AG04450 (cell line): ENCODE data around the gene CATSPERD. TPM values are rescaled to one million over a fixed set of nuclear protein-coding genes. Genes with fewer than 3 reads are reported as not detected.

Experiments used
- CTCF ChIA-PET: fragments of 300-600, 350-600 bp; formaldehyde crosslinking; extraction: SDS; loops from one replicate; lab custom pipeline; 2022; ENCODE audit warnings: antibody characterized with exemption, inconsistent platforms; lab: Charles Lee
- POLR2A ChIA-PET: fragments of 350-600 bp; formaldehyde crosslinking; extraction: SDS; loops from one replicate; lab custom pipeline; 2021; ENCODE audit warnings: antibody characterized with exemption, inconsistent platforms; lab: Yijun Ruan, JAX
- DNase-seq: peaks from one replicate; pipeline ENCODE4 v3.0.0-alpha.2; 2011; ENCODE audit warnings: low read depth, low spot score
- H3K27ac ChIP-seq: one replicate; pipeline ENCODE4 v1.5.1; 2012; ENCODE audit warnings: low read depth, low read length, control low read depth
- H3K27me3 ChIP-seq: one replicate; pipeline ENCODE4 v1.6.0; 2012; ENCODE audit warnings: low read length; ENCODE audit not compliant: control insufficient read depth, insufficient read depth
- H3K4me3 ChIP-seq: 2 replicates; pipeline ENCODE4 v1.5.1; 2011; ENCODE audit warnings: mild to moderate bottlenecking, low read depth, low read length, control low read depth
- H3K9me3 ChIP-seq: 2 replicates; pipeline ENCODE4 v1.5.1; 2012; ENCODE audit warnings: low read length; ENCODE audit not compliant: control insufficient read depth, insufficient read depth
- CTCF ChIP-seq: IDR thresholded peaks from 2 replicates; pipeline ENCODE4 v1.5.1; 2011; ENCODE audit warnings: low read depth, low read length, control low read depth, inconsistent platforms
- polyA plus RNA-seq: library from polyadenylated mRNA; depleted of rRNA; stranded (reverse); fragments of >200 nt; gene quantifications from 2 replicates; pipeline ENCODE4 v1.2.3, GENCODE V29; 2011

CATSPERD gene
- polyA plus RNA-seq, 1 experiment, result not detected

DNA sequence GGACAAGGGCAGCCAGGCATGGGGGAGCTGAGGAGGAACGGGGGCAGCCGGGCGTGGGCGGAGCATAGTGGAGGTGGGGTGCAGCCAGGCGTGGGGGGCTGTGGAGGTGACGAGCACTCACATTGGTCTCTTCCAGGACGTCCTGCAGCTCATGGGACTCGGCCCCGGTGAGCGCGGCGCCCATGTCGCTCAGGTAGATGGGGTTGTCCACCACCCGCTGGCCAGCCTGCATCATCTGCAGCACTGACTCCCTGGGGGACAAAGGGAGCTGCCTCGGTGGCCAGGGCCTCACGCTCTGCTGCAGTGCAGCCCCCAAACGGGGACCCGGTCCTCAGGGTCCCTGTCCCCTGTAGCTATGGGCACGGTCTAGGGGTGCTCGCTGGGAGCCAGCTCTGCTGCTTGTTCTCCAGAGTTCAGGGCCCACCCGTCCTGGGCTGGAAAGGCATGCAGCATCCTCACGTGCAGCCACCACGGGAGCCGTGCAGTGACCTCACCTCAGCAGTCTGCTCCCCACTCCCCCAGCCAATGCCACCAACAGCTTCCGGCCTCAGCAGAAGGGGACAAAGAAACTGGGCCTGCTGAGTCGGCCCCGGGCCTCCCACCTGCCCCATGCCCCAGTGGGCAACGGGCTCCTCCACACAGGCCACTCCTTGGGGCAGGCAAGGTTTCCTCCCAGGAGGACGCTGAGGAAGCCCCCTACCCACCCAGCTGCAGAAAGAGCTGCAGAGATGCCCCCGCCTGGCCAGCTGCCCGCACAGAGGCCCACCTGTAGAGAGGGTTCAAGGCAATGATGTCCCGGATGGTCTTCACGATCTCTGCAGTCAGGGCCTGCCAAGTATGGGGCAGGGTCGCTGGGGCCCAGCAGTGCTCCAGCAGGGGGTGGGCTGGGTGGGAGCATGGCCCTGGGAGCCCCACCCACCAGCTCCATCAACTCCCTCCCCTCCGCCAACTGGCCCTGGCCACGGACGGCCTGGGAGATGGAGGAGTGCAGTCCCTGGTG, 12.6 kb upstream of the CATSPERD start:
- CTCF ChIA-PET, result interaction anchor here (2.3 kb wide), 1 partner anchor 21 kb away, joined by 5 read pairs; no protein-coding TSS in a partner anchor
- H3K9me3 ChIP-seq, result no peaks in the 10 kb centered on the region; the same call in 1 of the 2 replicates
- no peak for TF ChIP-seq CTCF
- DNase-seq, result no peak
- H3K27me3 ChIP-seq, result no peaks in the 10 kb centered on the region
- POLR2A ChIA-PET, result interaction anchor here (0.9 to 1.1 kb wide), 3 partner anchors 11 to 18 kb away, joined by 4 to 10 read pairs (median 6); no protein-coding TSS in a partner anchor
- H3K27ac ChIP-seq, result no peak overlapping the region
- no peak overlapping the region for H3K4me3 ChIP-seq

DNA sequence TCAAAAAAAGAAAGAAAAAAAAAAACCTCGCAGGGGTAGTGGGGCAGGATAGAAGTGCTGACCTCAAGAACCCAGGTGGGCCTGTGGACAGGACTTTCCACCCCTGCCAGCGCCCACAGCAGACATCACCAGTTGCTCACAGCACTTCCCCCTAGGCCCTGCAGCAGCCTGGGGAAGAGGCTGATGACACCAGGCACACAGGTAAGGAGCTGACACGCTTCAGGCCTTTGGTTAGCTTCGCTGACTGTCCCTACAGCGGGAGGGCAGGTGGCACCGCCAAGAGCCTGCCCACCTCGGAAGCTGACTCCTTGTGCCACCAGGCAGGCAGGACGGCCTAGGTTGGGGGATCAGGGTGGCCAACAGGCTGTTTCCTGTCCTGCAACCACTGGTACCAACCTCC, 9.4 kb upstream of the CATSPERD start:
- POLR2A ChIA-PET, result interaction anchor here (0.6 kb wide), 1 partner anchor 9 kb away, joined by 4 read pairs; the partner anchor contains the start of genes CATSPERD and LONP1
- CTCF ChIA-PET, result no interaction called here
- DNase-seq, result no peak
- H3K27ac ChIP-seq, result no peak overlapping the region
- TF ChIP-seq CTCF, result no peak
- no peak overlapping the region for H3K4me3 ChIP-seq
- H3K27me3 ChIP-seq, result no peaks in the 10 kb centered on the region
- no peaks in the 10 kb centered on the region; the same call in 1 of the 2 replicates for H3K9me3 ChIP-seq

DNA sequence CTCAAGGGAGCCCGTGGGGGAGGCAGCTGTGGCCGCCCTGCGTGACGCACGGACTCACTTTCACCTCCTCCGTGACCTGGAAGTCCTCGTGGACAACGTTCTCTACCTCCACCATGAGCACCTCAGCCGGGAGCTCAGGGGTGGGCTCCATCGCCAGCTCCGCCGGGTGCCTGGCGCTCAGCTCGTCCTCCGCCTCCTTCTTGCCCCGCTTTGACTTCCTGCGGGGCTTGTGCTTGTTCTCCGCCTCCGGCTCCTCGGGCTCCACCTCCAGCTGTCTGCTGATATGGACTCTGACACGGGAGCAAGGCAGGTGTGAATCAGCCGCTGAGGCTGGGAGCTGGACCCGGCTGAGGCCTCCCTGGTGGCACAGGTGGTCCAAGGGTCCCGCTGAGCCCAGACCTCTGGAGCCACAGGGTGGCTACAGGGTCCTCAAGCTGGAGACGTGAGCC, 8.7 kb upstream of the CATSPERD start:
- no peak for TF ChIP-seq CTCF
- Histone ChIP-seq H3K27me3 (no peaks in the 10 kb centered on the region), H3K27ac (no peak overlapping the region), H3K4me3 (no peak overlapping the region), H3K9me3 (no peaks in the 10 kb centered on the region; the same call in 1 of the 2 replicates)
- ChIA-PET CTCF (interaction anchor here (0.9 kb wide), 1 partner anchor 9 kb away, joined by 3 read pairs; the partner anchor contains the start of gene CATSPERD), POLR2A (no interaction called here)
- no peak for DNase-seq

GRCh38 chr19:5713228-5713627, 7.2 kb upstream of the CATSPERD start:
- Histone ChIP-seq H3K27me3 (no peaks in the 10 kb centered on the region), H3K4me3 (no peak overlapping the region), H3K9me3 (no peaks in the 10 kb centered on the region; the same call in 1 of the 2 replicates), H3K27ac (no peak overlapping the region)
- POLR2A ChIA-PET, result no interaction called here
- no peak for DNase-seq
- CTCF ChIA-PET, result interaction anchor here (1.0 kb wide), 1 partner anchor 23 kb away, joined by 3 read pairs; the partner anchor contains the start of gene RPL36
- no peak for TF ChIP-seq CTCF
